C4-2B (cell line): ENCODE results near the gene R3HDM2.

ENCODE experiments used
- CTCF ChIP-seq: fragments of 450-650 bp; conservative IDR thresholded peaks from 2 replicates; pipeline ENCODE4 v1.5.1; 2017; ENCODE audit warnings: mild to moderate bottlenecking
- ZFX ChIP-seq: fragments of 450-650 bp; IDR thresholded peaks from 2 replicates; pipeline ENCODE4 v1.6.1; 2017

GRCh38 chr12:57464569-57464968, 33.7 kb upstream of the R3HDM2 start:
- no peak for TF ChIP-seq CTCF
- TF ChIP-seq ZFX, result no peak
